ENCODE data around the gene CEP112. TPM values are rescaled to one million over a fixed set of nuclear protein-coding genes. Genes with fewer than 3 reads are reported as not detected.
A peak's percentile ranks its signal among the peaks of the same experiment; 100 is the strongest.

Gene CEP112
- total and polyA plus RNA-seq, 2 of the 13 experiments (the other 11 are each of a cell fraction or from before 2014, with no cell fraction given) = 1.2 to 3.4 TPM

DNA sequence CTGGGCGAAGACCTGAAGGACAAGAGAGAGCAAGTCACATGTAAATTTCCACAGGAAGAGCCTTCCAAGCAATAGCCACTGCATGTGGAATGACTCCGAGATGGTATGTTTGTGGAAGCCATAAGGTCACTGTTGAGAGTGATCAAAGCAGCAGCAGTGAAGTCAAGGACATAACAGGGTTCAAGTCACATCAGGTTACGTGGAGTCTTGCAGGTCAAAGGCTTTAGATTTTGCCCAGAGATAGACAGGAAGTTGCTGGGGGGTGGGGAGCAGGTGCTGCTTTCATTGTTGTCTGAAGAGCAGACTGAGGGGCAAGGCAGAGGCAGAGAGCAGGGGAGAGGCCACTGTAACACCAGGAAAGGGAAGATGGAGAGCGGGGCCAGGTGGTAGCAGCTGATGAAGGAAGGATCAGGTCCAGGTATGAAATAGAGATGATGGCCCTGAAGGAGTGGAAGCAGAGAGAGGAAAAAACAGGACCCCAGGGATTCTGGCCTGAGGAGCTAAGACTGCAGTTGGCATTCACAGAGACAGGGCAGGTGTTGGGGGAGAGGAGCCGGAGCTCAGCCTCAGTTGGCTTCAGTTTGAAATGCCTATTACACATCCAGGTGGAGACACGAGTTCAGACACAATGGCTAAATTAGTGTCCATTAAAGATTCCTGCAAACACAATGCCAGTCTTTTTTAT, 501.2 kb downstream of the CEP112 start (continued):
- TF ChIP-seq, protein P1, sequence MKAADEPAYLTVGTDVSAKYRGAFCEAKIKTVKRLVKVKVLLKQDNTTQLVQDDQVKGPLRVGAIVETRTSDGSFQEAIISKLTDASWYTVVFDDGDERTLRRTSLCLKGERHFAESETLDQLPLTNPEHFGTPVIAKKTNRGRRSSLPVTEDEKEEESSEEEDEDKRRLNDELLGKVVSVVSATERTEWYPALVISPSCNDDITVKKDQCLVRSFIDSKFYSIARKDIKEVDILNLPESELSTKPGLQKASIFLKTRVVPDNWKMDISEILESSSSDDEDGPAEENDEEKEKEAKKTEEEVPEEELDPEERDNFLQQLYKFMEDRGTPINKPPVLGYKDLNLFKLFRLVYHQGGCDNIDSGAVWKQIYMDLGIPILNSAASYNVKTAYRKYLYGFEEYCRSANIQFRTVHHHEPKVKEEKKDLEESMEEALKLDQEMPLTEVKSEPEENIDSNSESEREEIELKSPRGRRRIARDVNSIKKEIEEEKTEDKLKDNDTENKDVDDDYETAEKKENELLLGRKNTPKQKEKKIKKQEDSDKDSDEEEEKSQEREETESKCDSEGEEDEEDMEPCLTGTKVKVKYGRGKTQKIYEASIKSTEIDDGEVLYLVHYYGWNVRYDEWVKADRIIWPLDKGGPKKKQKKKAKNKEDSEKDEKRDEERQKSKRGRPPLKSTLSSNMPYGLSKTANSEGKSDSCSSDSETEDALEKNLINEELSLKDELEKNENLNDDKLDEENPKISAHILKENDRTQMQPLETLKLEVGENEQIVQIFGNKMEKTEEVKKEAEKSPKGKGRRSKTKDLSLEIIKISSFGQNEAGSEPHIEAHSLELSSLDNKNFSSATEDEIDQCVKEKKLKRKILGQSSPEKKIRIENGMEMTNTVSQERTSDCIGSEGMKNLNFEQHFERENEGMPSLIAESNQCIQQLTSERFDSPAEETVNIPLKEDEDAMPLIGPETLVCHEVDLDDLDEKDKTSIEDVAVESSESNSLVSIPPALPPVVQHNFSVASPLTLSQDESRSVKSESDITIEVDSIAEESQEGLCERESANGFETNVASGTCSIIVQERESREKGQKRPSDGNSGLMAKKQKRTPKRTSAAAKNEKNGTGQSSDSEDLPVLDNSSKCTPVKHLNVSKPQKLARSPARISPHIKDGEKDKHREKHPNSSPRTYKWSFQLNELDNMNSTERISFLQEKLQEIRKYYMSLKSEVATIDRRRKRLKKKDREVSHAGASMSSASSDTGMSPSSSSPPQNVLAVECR (CRISPR knock-in tag; IDR thresholded peaks at IDR 0.05; ENCODE audit: borderline replicate concordance) = peak; percentile 76; the same call in 1 of the 2 replicates
- TF ChIP-seq XRCC5 (optimal IDR thresholded peaks at IDR 0.05; ENCODE audit: low read length) (no peak), ZNF10 (CRISPR knock-in tag; IDR thresholded peaks at IDR 0.05; ENCODE audit: borderline replicate concordance, low read depth) (no peak), NFE2L1 (CRISPR knock-in tag; IDR thresholded peaks at IDR 0.05; ENCODE audit: borderline replicate concordance) (no peak), RFXAP (CRISPR knock-in tag; IDR thresholded peaks at IDR 0.05; ENCODE audit: borderline replicate concordance) (peak; percentile 57; the same call in 1 of the 2 replicates), ZNF747 (CRISPR knock-in tag; IDR thresholded peaks at IDR 0.05; ENCODE audit: borderline replicate concordance) (no peak; the same call in 1 of the 2 replicates), RFX5 (IDR thresholded peaks at IDR 0.05; ENCODE audit: low read depth, low read length) (no peak), TSC22D2 (CRISPR knock-in tag; IDR thresholded peaks at IDR 0.05; ENCODE audit: borderline replicate concordance) (peak; percentile 70; the same call in 1 of the 2 replicates), SRSF1 (optimal IDR thresholded peaks at IDR 0.05; ENCODE audit: low read depth, low read length) (no peak), AGO1 (IDR thresholded peaks at IDR 0.05; ENCODE audit: low read depth, low read length, poor library complexity, severe bottlenecking) (no peak), ERF (CRISPR knock-in tag; IDR thresholded peaks at IDR 0.05) (peak; percentile 93), KDM5A (IDR thresholded peaks at IDR 0.05; ENCODE audit: borderline replicate concordance, low read length) (no peak), ZNF292 (CRISPR knock-in tag; IDR thresholded peaks at IDR 0.05; ENCODE audit: borderline replicate concordance, low read depth) (0 out of 2 replicates have a peak, but pooled peaks have one; percentile 17), ATF7-NPFF (CRISPR knock-in tag; IDR thresholded peaks at IDR 0.05; ENCODE audit: low read depth) (no peak), NR2F6 (IDR thresholded peaks at IDR 0.05) (peak; percentile 97), NR2F6 (CRISPR knock-in tag; IDR thresholded peaks at IDR 0.05) (peak; percentile 99)
- TF ChIP-seq, protein P2, sequence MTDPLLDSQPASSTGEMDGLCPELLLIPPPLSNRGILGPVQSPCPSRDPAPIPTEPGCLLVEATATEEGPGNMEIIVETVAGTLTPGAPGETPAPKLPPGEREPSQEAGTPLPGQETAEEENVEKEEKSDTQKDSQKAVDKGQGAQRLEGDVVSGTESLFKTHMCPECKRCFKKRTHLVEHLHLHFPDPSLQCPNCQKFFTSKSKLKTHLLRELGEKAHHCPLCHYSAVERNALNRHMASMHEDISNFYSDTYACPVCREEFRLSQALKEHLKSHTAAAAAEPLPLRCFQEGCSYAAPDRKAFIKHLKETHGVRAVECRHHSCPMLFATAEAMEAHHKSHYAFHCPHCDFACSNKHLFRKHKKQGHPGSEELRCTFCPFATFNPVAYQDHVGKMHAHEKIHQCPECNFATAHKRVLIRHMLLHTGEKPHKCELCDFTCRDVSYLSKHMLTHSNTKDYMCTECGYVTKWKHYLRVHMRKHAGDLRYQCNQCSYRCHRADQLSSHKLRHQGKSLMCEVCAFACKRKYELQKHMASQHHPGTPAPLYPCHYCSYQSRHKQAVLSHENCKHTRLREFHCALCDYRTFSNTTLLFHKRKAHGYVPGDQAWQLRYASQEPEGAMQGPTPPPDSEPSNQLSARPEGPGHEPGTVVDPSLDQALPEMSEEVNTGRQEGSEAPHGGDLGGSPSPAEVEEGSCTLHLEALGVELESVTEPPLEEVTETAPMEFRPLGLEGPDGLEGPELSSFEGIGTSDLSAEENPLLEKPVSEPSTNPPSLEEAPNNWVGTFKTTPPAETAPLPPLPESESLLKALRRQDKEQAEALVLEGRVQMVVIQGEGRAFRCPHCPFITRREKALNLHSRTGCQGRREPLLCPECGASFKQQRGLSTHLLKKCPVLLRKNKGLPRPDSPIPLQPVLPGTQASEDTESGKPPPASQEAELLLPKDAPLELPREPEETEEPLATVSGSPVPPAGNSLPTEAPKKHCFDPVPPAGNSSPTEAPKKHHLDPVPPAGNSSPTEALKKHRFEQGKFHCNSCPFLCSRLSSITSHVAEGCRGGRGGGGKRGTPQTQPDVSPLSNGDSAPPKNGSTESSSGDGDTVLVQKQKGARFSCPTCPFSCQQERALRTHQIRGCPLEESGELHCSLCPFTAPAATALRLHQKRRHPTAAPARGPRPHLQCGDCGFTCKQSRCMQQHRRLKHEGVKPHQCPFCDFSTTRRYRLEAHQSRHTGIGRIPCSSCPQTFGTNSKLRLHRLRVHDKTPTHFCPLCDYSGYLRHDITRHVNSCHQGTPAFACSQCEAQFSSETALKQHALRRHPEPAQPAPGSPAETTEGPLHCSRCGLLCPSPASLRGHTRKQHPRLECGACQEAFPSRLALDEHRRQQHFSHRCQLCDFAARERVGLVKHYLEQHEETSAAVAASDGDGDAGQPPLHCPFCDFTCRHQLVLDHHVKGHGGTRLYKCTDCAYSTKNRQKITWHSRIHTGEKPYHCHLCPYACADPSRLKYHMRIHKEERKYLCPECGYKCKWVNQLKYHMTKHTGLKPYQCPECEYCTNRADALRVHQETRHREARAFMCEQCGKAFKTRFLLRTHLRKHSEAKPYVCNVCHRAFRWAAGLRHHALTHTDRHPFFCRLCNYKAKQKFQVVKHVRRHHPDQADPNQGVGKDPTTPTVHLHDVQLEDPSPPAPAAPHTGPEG (CRISPR knock-in tag; IDR thresholded peaks at IDR 0.05) = no peak
- TF ChIP-seq, protein P3, sequence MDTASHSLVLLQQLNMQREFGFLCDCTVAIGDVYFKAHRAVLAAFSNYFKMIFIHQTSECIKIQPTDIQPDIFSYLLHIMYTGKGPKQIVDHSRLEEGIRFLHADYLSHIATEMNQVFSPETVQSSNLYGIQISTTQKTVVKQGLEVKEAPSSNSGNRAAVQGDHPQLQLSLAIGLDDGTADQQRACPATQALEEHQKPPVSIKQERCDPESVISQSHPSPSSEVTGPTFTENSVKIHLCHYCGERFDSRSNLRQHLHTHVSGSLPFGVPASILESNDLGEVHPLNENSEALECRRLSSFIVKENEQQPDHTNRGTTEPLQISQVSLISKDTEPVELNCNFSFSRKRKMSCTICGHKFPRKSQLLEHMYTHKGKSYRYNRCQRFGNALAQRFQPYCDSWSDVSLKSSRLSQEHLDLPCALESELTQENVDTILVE (CRISPR knock-in tag; IDR thresholded peaks at IDR 0.05) = 0 out of 2 replicates have a peak, but pooled peaks have one; percentile 28

Measured in HepG2 (cell line).